Stimulated activated CD4-positive, alpha-beta T cell treated with anti-CD3 and anti-CD28 coated beads, Interleukin-12 subunit alpha, Interleukin-12 subunit beta, amount 100 ng/mL, for 48 hours (primary cell): Measurements from ENCODE around the gene RBMS3.

Experiments used
- DNase-seq, 3 donors: peaks; one replicate each; pipeline ENCODE4 v3.0.0-alpha.2; 2020; ENCODE audit warnings: low read depth in 2 of 3, low spot score in 1 of 3

RBMS3 gene

DNA sequence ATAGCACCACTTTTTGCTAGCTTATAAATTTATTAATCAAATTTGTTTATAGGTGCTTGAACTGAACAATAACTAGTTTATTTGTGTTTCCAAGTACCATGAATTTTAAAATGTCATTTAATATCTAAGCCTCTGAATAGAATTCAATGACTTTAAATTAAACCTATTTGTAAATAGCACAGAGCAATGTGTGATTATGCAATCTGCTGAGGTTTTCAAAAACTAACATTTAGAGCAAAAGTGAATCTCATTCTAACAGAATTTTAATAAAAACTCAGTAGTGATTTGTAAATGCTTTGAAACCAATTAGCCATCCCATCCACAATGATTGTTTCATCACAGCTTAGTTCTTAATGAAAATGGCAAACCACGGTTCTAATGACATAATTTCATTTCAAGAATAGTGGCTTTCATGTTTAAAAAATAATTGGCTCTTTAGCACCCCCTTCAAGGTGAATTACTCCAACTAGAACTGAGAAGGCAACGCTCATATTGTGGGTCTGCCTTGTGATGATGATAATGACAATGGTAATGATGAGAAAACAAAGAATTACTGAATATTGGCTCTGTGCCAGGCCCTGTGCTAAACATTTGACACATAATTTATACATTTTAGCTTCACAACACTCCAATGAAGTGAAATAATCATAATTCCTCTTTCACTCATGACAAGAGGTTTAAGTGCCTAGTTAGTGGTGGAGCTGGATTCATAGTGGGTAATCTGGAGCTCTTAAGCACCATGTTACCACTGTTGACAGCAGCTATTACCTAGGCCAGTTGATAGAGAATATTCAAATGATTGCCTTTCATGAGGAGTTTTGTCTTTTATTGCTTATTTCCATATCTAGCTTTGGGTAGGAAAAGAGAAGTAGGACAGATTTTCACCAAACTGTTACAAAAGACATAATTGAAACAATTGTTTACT, 145.7 kb downstream of the RBMS3 start:
- no peak for DNase-seq

DNA sequence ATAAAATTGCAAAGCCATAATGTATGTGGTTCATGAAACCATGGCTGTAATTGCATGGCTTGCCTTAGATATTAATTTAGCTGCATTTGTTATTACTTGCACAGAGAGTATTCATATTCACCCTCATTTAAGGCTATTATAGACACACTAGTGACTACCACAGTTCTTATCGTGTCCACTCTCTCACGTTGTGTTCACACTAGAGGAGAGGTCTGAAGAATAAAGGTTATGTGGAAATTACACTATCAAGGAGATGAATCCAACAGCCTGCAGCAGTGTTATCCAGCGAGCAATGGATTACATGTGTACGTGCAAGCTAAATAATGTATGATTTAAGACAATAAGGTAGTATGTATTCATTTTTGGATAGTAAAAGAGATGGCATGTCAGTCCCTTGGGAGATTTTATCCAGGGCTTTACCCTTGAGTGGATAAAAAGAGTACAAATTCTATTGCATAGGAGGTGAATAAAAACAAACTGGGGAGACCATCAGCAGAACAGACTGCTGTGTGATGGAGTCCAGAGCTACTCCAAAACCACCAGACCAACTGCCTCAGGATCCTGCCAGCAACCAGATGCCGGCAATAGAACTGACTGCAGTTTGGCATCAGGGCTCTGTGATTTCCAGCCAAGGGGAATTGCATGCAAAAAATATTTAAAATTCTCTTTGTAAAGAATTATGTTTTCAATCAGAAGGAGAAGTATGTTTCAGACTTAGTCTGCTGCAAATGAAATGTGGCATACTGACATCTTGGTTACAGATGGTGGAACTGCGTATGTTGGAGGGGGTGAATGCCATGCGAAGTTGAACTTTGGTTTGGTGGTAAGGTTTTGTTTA, 146.6 kb downstream of the RBMS3 start:
- no peak for DNase-seq

DNA sequence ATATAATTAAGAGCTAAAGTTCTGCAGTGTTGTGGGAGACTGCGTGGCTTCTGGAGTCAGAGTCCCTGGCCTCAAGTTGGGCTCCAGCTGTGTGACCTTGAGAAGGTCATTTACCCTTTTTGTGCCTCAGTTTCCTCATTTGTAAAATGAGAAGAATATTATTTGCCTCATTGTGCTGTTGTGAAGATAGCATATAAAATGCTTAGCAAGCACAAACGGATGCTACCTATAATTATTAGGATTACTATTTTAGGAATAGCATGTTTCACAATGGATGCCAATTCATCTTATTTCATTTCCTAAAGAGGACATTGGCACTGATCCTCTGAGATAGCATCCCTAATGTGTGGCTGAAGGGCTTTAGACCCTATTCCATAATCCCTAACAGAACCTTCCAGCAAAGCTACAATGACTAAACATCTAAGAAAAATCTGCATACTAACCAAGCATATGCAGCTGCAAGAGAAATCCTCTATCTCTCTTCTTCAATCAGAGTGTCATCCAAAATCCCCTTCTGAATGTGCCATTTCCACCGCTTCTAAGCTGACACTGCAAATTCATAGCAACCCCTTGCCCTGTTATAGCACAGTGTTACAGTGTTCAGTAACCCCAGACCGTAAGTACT, 148.3 kb downstream of the RBMS3 start:
- no peak for DNase-seq

DNA sequence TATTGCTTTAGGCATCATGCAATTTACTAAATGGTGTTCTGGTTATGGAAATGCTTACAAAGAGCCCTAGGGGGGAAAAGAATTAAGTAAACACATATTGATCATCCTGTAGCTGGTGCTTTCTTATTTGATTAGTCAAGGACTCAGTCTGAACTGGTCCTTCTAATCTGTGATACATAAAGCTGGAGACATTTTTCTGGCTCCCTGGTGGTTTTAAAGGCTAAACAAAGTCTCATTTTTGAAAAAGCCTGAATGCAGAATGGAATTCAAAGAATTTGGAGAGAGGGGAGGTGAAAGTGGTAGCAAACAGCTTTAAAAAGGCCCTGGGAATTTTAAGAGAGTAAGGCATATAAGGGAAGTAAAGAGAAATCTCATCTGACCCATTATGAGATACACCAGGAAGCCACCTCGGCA, 149.7 kb downstream of the RBMS3 start:
- no peak for DNase-seq

DNA sequence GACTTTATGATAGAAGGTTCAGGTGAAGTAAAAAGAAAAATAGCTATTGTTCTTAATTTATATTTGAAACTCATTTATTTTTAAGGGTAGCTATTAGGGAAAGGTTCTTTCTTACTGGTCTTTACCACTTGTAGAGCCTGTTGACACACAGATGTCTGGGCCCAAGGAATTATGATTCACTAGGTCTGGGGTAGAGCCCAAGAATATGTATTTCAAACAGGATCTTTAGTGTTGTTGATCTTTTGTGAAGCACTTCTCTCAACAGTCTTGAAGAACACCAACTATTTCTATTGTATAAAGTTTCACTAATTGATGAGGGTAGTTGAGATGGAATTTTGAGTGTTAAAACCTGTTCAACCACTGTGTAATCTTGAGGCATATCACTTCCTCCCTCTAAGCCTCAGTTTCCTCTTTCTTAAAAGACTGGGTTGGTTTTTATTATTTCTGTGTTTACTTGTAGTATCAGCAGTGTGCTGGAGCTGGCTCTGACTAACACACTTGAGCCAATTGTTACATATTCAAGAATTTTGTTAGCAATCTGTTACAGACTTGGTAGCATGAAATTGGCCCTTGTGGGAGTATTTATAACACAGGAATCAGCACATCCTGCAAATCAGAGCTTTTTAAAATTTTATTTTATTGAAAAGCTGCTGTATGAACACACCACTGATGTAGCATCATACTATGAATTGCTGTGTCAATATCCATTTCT, 155.9 kb downstream of the RBMS3 start:
- DNase-seq, result no peak

DNA sequence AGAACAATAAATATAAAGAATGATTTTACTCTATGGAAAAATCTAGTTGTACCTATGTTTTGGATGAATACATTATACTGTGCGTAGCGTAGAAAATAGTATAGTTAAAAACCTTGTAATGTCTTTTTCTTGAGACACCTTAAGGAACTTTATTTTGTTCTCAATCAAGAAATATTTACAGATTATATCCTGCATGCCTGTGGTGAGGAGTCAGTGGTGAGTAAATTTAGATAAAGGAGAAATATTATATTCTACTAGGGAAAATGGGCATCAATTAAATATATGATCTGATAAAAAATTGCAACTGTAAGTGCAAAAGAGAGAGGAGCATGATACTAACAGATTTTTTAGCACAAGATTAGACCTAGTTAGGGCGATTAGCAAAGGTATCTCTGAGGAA, 157.7 kb downstream of the RBMS3 start:
- no peak for DNase-seq

DNA sequence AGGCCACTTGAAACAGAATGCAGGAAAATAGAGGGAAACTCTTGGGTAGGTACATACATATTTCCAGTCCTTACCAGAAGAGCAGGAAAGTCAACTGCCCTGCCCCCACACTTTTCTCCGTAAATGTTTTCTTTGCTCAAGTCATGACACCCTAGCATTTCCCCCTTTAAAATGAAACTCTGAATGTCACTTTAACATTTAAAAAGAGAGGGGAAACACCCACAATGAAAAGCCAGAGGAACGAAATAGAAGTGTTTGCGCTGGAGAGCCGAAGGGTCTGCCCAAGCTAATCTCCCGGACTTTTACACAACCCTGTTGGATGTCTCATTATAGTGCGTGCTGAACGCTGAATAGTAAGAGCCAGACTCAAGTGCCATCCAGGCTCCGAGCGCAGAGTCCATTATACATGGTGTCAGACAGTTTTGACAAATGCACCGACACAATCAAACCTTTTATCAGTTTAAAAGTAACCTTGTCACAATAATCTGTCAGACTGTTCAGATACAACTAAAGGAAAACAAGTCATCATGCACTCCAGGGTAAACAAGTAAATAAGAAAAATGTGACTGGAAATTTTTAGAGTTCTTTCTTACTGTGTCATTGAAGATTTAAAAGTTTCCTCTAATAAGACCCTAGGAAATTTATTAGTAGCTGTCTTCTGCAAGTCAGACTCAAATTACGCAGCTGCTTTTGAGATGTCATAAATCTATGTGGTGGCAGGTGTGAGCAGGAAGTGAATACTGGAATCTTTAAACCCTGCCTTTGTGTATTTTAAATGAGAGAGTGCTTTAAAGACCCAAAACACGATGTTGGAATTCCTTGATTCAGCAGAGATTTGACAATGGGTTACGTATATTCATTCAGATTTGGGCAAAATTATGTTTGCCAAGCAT, 159.8 kb downstream of the RBMS3 start:
- DNase-seq, result no peak

DNA sequence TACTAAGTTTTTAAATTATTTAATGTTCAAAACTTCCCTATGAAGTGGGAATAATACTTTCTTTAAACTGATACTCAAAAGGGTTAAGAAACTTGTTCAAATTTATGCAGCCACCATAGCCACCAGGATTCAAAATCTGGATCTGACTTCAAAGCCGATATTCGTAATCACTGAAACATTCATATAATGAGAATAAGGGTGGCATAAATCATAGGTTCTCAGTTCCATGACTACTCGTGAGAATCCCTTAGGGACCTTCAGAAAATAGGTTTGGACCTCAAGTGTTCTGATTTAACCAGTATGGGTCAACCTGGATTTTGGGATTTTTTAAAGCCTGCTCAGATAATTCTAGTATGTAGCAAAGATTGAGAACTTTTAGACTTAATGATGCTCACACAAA, 160.6 kb downstream of the RBMS3 start:
- no peak for DNase-seq

DNA sequence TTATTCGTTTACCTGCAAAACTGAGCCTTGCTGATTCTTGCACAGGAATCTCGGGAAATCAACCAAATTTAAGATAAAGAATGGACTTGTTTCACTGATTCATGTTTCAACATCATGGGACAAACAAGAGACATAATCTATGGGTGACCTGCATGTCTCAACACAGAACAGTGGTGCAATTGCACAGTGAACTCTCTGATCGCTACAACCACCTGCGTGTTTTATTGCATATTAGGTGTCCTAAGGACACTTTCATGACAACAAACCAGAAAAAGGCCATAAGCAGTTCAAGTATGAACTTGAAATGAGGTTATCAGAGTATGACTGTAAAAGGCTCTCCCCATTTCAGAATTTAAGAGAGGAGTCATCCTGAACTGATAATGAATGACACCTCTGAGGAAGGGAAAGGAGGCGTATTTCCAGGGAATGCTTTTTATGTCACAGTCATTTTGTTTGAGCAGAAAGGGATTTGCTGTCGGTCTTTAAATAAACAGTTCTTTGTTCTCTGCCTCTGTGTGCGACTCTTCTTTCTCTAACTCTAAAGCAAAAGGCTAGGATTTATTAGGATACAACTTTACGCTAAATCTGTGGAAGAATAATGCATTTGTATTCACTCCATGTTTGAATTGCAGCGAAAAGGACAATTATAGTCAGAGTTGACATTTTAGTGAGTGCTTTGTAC, 167.2 kb downstream of the RBMS3 start:
- DNase-seq, result no peak

DNA sequence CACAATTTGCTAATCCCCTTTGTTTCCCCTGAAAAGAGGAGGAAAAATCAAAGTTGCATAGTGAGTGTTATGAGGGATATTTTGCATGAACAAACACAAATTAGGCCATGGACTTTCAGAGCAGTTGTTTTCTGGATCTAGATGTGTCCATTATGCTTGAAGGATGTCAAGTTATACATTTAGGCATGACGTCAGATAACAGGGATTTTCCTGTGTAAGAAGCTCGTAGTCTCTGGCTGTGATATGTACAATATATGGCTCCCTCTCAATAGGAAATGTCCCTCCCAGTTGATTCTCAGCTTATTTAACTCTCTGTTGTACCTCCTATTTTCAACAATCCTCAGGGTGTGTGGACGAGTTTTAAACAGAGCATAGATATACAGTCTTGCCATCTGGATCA, 171.0 kb downstream of the RBMS3 start:
- no peak for DNase-seq

DNA sequence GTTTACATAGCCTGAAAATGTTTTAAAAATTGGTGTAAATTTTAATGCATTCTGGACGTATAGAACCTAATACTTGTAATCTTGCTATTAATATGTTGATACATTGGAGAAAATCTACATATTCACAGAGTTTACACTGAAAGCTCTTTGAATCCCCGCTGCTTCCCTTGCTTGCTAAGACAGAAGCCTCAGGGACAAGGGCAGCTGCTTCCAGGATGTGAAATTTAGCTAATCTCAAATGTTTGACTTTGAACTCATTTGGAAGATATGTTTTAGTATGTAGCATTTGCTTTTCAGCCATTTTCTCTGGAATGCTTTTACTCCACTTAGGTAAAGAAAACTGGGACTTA, 172.0 kb downstream of the RBMS3 start:
- no peak for DNase-seq

DNA sequence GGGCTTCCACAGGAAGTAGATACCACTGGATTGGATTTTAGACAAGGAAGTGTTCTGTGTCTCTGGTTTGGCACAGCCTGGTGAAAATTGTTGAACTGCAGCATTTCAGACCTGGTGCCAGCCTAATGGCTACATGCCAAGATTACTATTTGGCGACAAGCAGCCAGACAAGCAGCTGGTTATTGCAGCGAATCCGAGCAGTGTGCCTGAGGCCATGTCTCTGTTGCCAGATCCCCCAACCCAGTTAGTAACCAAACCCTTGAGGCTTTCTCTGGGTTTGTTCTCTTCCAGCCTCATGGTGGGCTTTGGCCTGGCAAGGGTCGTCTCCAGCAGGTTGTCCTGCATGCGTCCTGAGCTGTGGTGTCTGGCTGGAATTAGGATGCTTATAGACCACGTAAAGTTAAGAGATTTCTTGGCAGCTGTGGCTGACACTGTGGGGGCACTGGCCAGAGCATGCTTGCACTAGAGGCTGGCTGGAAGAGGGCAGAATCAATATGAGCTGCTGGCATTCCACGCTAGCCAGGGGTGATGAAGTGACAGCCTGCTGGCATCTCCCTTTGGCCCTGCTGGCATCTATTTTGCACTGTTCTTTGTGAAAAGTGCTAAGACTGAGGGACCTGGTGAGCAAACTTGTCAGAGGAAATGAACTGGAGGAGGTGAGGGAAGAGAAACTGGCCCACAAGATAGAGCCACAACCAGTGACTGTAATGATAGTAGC, 172.6 kb downstream of the RBMS3 start:
- no peak for DNase-seq

DNA sequence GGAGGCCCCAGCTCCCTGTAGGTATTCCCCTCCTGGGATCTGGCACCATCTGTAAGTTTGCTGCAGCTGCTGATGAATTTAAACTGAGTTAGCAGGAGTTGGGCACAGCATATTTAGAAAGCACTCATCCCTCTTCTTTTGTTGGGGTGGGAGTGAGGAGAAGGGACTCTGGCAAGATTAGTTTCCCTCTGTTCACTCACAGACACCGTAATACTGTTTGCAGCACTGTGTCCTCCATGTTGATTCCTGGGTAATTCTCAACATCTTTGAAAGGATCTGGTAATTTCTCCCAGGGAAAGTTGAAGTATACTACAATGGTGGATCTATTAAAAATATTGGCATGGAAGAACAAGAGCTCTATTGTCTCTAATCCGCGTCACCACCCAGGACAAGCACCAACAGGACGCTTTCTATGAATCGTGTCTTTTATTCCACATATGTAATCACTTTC, 173.3 kb downstream of the RBMS3 start:
- no peak for DNase-seq

DNA sequence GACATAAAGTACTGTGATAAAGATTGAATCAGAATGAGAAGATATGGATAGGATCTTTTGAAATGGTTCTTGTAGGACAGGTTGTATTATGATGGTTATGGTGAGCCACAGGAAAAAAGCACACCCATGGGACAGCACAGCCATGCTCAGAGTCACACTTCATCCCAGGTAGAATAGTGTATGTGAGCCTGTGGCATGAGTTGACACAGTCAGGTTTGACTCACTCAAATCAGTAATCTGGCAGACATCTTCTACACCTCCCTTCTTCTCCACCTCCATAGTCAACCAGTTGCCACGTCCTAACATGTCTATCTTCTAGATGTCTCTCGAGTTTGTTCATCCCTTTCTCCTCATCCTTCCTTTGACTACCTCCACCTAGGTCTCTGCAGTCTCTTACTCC, 176.0 kb downstream of the RBMS3 start:
- DNase-seq, result no peak

DNA sequence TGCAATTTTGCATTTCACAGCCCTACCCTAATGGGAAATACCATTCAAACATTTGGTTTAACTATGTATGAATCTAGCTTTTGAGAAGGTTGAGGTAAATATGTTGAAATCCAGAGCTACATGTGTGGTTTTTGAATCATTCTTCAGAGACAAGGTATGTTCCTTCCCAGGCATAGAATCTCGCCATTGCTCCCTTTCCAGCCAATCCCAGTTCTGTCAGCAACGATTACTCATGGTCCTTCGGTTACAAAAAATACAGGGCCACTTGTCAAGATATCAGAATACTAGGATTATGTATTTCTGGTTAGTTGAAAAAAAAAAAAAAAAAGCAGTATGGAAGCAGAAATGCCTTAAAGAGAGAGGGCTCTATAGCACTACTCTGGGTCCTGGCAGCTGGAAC, 182.4 kb downstream of the RBMS3 start:
- no peak for DNase-seq

DNA sequence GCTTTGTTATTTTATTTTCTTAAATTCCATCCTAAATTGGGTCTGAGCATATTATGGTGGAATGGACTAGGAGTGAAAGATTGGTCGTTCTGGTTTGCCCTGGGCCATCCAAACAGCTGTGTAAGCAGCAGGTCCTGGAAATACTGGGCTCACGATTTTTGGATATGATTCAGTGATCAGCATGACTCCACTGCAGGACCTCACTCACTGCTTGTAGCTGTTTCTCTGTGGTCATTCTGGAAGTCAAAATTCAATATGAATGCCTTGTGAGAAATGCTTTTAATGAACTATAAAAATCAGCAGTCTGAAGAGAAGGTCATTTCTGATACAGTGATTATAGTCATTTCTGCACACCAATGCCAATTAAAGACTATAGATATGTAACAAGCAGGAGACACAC, 185.0 kb downstream of the RBMS3 start:
- DNase-seq, result no peak

DNA sequence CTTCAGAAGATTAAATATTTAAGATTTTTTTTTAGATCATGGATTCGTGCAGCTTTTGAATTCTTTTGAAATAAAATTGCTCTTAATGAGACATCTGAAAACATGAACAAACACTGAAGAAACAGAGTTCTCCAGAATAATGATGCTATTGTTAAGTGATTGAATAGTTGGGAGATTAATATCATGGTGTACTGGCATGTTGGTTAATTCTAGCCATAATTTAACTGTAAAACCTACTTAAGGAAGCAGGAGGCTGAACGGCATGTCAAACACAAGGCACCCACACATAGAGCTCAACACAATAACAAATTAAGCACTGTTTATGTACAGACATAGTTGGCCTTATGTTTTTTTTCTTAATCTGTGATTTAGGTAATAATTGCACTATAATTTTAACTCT, 185.6 kb downstream of the RBMS3 start:
- DNase-seq, result no peak

DNA sequence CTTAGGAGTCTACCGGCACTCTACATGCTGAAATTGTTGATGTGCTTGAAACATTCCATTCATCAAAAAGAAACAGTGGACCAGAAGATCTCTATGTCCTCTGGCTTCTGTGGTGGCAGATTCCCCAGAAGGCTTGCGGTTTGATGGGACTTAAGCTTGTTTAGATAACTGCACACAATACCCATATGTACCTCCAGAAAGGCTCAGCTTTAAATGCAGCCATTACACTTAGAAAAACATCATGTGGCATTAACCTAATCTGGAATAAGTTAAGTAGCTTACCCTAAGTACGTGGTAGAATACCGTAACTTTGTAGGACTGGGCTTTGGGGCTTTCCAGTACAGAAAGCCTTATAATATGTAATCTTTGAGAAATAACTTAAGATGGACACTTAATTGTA, 187.3 kb downstream of the RBMS3 start:
- DNase-seq, result no peak
